Measurements from ENCODE around the gene RBM19.

The RBM19 gene

DNA sequence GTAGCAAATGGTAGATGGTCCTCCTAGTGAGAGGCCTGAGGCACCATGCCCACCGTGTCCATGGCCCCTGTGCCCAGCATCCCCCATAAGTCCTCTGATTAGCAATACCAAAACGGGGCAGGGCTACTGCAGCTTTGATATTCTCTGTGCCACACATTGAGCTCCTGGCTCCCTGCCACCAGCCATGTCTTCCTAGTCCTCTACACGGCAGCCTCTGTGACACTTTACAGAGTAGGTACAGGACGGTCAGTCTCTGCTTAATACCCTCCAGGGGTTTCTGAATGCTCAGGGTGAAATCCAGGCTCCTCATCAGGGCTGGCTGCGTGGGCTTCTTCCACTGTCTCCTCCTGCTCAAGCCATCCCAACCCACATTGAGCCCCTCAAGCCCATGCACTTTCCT, 8.0 kb downstream of the RBM19 start:
- DNase-seq (ENCODE audit: low read depth in 3 of 3): no peak

- DNase-seq (ENCODE audit: low read depth in 3 of 3): no peak
Measured at GRCh38 chr12:113957627-113958026, 8.5 kb downstream of the RBM19 start.

DNA sequence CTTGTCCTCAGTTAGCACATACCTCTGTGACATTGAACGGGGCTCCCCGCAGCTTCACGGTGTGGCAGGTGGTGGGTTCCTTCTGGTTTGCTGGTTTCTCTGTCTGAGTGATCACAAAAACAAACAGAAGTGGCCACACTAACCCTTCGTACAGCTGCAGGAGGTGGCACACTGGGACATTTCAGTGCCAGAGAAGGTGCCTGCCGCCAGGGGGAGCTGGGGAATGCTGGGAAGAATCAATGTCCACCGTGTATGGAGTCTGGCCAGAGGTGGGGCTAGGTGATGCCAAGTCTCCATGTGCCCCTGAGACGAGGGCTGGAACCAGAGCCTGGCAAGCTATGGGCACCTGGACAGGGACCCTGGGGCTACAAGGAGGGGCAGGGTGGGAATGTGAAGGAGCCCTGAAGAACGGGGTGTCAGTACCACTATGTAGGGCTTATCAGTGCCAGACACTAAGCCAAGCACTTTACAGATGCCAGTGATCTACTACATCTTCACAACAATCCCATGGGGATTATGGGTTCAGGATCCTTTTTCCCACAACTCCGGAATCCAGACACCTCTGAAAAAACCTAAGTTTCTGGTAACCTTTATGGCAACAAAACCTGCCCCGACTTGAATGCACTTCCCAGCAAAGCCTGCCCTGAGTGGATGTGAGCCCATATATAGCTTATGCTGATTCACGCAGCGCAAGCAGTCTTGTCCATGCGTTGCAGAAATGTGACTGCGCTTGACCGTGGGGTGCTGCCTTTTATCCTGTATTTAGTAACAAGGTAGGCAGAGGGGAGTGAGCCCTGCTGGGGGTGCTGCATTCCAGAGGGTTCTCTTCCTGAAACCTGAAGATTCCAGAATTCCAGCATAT, 10.8 kb downstream of the RBM19 start:
- DNase-seq (ENCODE audit: low read depth in 3 of 3): no peak

GRCh38 chr12:113954547-113954946, 11.6 kb downstream of the RBM19 start:
- no peak for DNase-seq (ENCODE audit: low read depth in 3 of 3)

DNA sequence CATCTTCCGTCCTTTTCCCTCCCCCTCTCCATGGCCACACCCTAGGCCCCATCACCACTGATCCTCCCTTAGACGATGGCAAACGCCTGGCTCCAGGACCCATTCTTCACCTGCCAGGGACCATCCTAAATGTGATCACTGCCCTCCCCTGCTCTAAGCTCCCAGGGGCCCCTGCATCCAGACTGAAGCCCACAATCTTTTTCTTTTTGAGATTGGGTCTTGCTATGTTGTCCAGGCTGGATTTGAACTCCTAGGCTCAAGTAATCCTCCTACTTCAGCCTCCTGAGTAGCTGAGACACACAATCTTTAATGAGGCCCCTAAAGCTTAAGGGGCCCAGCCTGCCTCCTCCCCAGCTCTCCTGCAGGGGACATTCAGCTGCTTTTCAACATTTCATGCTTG, 15.3 kb downstream of the RBM19 start:
- DNase-seq (ENCODE audit: low read depth in 3 of 3): no peak

DNA sequence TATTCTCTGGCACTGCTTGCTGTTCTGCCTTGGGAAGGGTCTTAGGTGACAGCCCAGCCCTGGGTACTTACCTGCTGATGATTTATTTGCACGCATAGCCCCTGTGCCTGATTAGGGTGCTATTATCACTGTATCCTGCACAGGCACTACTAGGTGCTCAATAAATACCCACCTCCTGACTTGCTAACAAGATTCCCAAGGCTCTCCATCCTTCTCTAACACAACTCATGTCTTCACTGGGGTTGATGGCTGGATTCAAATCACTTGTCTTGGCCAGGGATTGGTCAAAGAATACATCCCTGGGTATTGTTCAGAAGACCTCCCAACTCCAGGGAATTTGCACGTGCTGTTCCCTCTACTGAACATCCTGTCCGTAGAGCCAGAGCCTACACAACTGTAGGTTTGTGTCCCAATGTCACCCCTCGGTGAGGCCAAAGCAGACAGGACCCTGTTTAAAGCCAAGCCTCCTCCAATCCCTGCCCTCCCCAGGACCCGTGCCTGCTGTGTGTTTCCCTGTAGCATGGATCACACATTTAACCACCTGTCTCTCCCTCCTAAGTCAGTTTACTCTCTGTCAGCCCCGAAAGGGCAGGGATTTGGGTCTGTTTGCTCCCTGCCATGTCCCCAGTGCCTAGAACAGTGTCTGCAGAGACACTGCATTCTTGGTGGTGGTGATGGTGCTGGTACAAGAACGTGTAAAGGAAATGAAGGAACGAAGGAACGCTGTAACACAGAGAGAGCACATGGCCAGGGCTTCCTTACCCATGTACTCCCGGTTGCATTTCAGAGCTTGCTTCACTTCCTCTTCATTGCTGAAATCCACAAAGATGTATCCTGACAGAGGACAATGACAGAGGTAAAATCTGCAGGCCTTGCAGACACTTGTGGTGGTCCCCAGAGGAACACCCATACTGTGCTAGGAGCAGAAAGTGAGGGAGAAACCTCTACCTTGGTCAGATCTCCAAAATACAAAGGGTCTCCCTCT, 16.5 kb downstream of the RBM19 start:
- no peak for DNase-seq (ENCODE audit: low read depth in 3 of 3)

GRCh38 chr12:113948151-113948914, 17.8 kb downstream of the RBM19 start:
- DNase-seq (ENCODE audit: low read depth in 3 of 3): no peak

DNA sequence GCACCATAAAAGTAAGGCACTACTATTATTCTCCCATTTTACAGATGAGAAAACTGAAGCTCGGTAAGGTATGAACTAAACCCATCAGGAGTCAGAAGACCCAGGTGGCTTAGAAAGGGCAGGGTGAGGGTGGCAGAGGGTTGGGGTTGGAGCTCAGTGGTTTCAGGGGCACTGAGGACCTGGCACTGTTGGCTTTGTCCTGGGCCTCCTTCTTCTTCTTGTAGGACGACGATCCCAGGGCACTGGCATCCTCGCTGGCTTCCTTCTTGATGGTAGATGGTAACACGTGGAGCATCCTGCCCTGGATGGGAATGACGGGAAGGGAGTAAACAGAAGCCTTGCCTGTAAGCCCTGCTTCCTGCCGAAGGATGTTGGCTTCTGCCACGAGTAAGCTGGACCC, 19.9 kb downstream of the RBM19 start:
- DNase-seq (ENCODE audit: low read depth in 3 of 3): no peak

DNA sequence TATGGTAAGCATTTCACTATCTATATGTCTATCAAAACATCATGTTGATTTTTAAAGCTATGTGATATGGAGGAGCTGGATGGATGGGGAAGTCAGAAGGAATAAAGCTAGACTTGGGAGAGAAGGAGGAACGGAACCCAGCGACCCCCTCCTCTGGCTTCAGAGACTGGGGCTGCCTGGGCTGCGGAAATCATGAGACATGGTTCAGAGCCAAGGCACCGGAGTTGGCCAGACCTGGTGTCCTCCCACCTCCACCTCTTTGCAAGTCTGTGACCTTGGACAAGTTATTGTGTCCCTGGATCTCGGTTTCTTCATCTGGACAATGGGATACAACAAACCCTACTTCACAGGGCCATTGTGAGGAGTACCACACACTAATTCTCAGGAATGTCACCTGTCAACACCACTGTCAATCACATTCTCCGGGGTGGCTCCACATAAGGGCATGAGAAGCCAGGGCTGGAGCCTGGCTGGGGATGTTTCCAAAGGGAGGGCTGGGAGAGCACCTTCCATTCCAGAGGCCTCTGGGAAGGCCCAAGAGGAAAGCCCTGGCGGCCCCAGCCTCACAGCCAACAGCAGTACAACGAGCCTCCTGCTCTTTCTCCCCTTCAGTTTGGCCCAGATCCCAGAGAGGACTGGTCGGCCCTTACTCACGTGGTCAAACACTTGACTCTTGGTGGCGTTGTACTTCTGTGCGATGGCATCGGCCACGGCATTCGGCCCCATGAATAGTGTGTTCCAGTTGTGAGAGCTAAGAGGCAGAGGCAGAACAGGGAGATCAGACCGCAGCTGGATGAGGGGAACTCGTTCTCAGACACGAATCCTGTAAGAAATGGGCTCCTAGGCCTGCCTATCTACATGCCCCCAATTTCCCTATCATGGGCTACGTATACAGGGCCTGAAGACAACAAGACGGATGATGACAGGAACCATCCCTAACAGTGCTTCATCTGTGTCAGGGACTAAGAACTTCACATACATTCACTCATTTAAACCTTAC, 20.7 kb downstream of the RBM19 start:
- DNase-seq (ENCODE audit: low read depth in 3 of 3): no peak

- no peak for DNase-seq (ENCODE audit: low read depth in 3 of 3)
Measured at GRCh38 chr12:113942209-113942608, 23.9 kb downstream of the RBM19 start.

GRCh38 chr12:113941208-113941486, 25.0 kb downstream of the RBM19 start:
- DNase-seq (ENCODE audit: low read depth in 3 of 3): no peak

GRCh38 chr12:113940357-113941207, 25.5 kb downstream of the RBM19 start:
- DNase-seq (ENCODE audit: low read depth in 3 of 3): no peak

- no peak for DNase-seq (ENCODE audit: low read depth in 3 of 3)
Measured at GRCh38 chr12:113939867-113940266, 26.3 kb downstream of the RBM19 start.

DNA sequence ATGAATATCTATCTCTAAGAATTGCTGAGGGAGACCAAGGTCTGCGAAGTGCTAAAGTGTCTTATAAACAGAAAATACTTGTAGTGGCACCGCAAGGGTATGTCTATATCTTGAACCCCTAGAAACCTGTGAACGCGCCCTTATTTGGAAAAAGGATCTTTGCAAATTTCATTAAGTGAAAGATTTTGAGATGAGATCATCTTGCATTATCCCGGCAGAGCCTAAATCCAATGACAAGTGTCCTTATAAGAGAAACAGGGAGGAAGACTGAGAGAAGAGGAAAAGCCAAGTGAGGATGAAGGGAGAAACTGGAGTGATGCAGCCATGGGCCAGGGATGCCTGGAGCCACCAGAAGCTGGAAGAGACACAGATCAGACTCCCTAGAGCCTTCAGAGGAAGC, 27.7 kb downstream of the RBM19 start:
- DNase-seq (ENCODE audit: low read depth in 3 of 3): no peak

DNA sequence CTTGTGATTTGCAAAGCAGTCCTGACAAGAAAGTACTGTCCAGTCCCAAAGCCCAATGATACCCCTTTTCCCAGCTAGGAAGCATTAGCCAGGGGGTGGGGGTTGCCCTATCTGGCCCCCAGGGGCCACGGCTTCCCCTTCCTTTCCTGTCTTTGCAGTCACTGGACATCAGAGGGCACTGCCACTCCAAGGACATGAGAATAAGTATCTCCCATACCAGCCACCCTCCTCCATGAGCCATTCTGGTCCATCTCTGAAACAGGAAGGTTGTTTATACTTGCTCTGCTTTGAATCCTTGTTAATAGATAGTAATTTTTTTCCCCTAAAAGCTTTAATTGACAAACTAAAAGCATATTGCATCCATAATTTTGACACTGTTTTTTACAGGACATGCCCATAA, 29.7 kb downstream of the RBM19 start:
- no peak for DNase-seq (ENCODE audit: low read depth in 3 of 3)

DNA sequence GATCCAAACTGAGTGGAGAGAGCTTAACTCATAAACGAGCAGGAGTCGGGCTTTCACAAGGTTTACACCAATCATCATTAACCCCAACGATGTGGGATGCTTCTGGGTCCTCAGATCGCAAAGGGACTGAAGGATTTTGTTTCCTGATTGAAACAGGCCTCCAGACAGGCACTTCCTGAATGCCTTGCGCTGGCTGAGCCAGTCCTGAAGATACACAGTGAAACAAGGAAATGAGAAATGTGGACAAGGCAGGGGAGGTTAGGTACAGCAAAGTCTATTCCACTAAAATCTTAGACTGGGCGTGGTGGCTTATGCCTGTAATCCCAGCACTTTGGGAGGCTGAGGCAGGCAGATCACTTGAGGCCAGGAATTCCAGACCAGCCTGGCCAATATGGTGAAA, 30.7 kb downstream of the RBM19 start:
- no peak for DNase-seq (ENCODE audit: low read depth in 3 of 3)

- DNase-seq (ENCODE audit: low read depth in 3 of 3): no peak
Measured at GRCh38 chr12:113934946-113935345, 31.2 kb downstream of the RBM19 start.

DNA sequence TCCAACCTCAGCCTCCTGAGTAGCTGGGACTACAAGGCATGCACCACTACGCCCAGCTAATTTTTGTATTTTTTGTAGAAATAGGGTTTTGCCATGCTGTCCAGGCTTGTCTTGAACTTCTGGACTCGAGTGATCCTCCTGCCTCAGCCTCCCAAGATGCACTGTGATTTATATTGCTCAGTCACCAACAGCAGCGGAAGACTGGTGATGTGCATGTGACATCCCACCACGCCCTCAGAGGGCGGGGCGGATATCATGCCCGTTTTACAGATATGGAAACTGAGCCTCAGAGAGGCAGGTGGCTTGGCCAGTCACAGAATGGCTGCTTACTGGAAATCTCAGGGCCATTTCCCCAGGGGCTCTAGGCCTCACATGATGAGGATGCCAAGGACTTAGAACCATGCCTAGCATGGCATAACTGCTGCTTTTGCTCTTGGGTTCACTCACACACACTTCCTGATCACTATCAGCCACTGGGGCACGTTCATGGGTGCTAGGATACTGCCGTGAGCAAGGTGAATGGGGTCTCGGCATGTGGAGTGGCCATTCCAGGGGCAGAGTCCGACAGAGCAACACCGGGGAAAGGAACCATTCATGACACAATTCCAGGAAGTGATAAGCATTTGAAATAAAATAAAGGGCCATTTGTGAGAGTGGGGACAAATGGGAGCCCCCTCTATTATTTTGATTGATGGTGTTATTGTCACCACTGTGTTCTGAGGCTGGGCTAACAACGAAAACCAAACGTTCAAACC, 31.9 kb downstream of the RBM19 start:
- DNase-seq (ENCODE audit: low read depth in 3 of 3): no peak

- DNase-seq (ENCODE audit: low read depth in 3 of 3): no peak
Measured at GRCh38 chr12:113933201-113933786, 32.8 kb downstream of the RBM19 start.

All from stimulated activated CD4-positive, alpha-beta T cell treated with anti-CD3 and anti-CD28 coated beads, TNF-alpha, amount 100 ng/mL, for 4 hours (primary cell).